Calu3 (cell line): ENCODE measurements around the gene TRPV4. TPM values are rescaled to one million over a fixed set of nuclear protein-coding genes. Genes with fewer than 3 reads are reported as not detected.
A peak's percentile ranks its signal among the peaks of the same experiment; 100 is the strongest.

ENCODE experiments used
- BruUV-seq: library from RNA; stranded (reverse); fragments of 400-500 nt; replicated peaks from 2 replicates; lab custom pipeline; 2021; lab: Mats Ljungman, UMichigan
- CTCF ChIA-PET: fragments of 300-600 bp; sonication (Branson Sonifier 250); formaldehyde crosslinking; loops from one replicate; lab custom pipeline; 2022; ENCODE audit warnings: antibody characterized with exemption; lab: Charles Lee
- DNase-seq: peaks from one replicate; pipeline ENCODE4 v3.0.0; 2022
- H3K27ac Mint-ChIP-seq: one replicate; pipeline ENCODE4 v1.8.0; 2022; ENCODE audit warnings: mixed read lengths; ENCODE audit not compliant: unreplicated experiment
- H3K27me3 Mint-ChIP-seq: one replicate; pipeline ENCODE4 v1.8.0; 2022; ENCODE audit warnings: mixed read lengths; ENCODE audit not compliant: unreplicated experiment
- H3K36me3 Mint-ChIP-seq: one replicate; pipeline ENCODE4 v1.8.0; 2022; ENCODE audit warnings: mild to moderate bottlenecking, moderate library complexity, mixed read lengths; ENCODE audit not compliant: insufficient read depth, unreplicated experiment
- H3K4me1 Mint-ChIP-seq: one replicate; pipeline ENCODE4 v1.8.0; 2022; ENCODE audit warnings: mild to moderate bottlenecking, low read depth, mixed read lengths; ENCODE audit not compliant: unreplicated experiment
- H3K4me3 Mint-ChIP-seq: one replicate; pipeline ENCODE4 v1.8.0; 2022; ENCODE audit warnings: mild to moderate bottlenecking, low read depth, moderate library complexity, mixed read lengths; ENCODE audit not compliant: unreplicated experiment
- H3K9me3 Mint-ChIP-seq: one replicate; pipeline ENCODE4 v1.8.0; 2022; ENCODE audit warnings: low read depth, mixed read lengths; ENCODE audit not compliant: unreplicated experiment
- CTCF ChIP-seq: fragments of 200-600 bp; IDR thresholded peaks from one replicate; pipeline ENCODE4 v1.8.0; 2022; ENCODE audit warnings: antibody characterized with exemption; ENCODE audit not compliant: unreplicated experiment
- intact Hi-C: fragments of 100-400 bp; cut with micrococcal nuclease; formaldehyde crosslinking; loops from one replicate; pipeline ENCODE4 v1.10.0; 2022; ENCODE audit not compliant: unreplicated experiment
- total RNA-seq: library from RNA; stranded (reverse); gene quantifications from 2 replicates; pipeline ENCODE4 v1.2.3, GENCODE V29; 2022

The TRPV4 gene
- total RNA-seq, 1 experiment from 2014 or later = 25.3 TPM

DNA sequence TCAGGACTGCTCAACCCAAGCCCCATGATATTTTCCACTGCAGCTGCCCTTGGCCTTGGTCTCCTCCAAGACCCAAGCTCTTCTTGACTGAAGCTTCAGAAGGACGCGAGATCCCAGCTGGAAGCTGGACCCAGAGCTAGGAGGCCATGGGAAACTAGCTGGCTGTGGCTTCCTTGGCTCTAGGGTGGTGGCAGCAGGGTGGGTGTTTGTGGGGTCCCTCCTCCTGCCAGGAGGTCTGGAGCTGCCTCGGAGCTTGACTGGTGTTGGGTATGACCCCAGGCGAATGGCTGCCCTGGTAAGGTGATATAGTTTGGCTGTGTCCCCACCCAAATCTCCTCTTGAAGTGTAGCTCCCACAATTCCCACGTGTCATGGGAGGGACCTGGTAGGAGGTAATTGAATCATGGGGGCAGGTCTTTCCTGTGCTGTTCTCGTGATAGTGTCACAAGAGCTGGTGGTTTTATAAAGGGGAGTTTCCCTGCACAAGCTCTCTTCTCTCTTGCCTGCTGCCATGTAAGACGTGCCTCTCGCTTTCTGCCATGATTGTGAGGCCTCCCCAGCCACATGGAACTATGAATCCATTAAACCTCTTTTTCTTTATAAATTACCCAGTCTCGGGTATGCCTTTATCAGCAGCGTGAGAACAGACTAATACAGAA is 51.4 kb downstream of the TRPV4 start:
- CTCF ChIA-PET = no interaction called here
- Mint-ChIP-seq H3K27me3 (no peaks in the 10 kb centered on the region), H3K4me1 (peaks cover 7% of the 10 kb centered on the region), H3K36me3 (peaks cover 17% of the 10 kb centered on the region), H3K4me3 (no peak overlapping the region), H3K9me3 (no peaks in the 10 kb centered on the region), H3K27ac (no peak overlapping the region)
- BruUV-seq = no TSS peak
- DNase-seq = no peak
- intact Hi-C loops = no loop called here
- TF ChIP-seq CTCF = no peak

DNA sequence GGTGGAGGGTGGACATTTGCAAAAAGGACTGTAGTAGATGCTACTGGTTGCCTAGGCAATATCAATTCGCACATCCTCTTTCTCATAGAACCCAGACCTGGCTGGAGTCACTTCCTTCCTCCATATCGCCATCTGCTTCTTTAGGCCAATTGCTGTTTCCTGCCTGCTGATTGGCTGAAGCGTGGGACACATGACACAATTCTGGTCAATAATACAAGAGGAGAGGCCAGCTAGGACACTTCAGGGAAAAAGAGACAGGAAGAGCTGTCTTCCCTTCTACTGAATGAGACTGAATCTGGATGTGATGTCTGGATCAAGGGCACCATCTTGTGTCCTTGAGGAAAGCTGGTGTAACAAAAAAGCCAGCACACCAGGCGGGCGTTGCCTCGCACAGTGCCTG is 53.8 kb downstream of the TRPV4 start:
- no TSS peak for BruUV-seq
- Mint-ChIP-seq H3K4me1 (peaks cover 7% of the 10 kb centered on the region), H3K27ac (no peak overlapping the region), H3K9me3 (no peaks in the 10 kb centered on the region), H3K4me3 (no peak overlapping the region), H3K27me3 (no peaks in the 10 kb centered on the region), H3K36me3 (peaks cover 12% of the 10 kb centered on the region)
- TF ChIP-seq CTCF = no peak
- intact Hi-C loops = loop anchor here (5.0 kb wide), 1 partner anchor 167 kb away; no protein-coding TSS in a partner anchor
- CTCF ChIA-PET = no interaction called here
- no peak for DNase-seq

DNA sequence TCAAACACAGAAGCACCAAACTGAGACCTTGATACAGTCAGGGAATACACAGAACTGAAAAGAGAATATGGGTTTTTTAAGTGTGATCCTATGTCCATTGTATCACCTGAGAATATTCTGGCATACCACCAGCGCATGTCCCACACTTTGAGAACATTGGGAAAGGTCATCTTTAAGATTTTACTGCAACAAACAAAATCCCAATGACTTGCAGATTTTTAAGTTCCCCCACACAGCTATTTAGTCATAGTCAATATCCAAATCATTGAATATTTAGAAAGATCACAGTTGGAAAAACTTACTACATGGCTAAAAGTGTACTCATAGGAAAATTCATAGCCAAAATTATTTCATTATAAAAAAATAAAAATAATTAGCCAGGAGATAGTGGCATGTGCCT is 54.5 kb downstream of the TRPV4 start:
- no peak overlapping the region for H3K27ac Mint-ChIP-seq
- H3K9me3 Mint-ChIP-seq = no peaks in the 10 kb centered on the region
- peaks cover 12% of the 10 kb centered on the region for H3K36me3 Mint-ChIP-seq
- BruUV-seq = no TSS peak
- no peak for TF ChIP-seq CTCF
- no peak overlapping the region for H3K4me3 Mint-ChIP-seq
- intact Hi-C loops = loop anchor here (5.0 kb wide), 1 partner anchor 166 kb away; no protein-coding TSS in a partner anchor
- no peaks in the 10 kb centered on the region for H3K27me3 Mint-ChIP-seq
- DNase-seq = no peak
- CTCF ChIA-PET = no interaction called here
- H3K4me1 Mint-ChIP-seq = peaks cover 8% of the 10 kb centered on the region

DNA sequence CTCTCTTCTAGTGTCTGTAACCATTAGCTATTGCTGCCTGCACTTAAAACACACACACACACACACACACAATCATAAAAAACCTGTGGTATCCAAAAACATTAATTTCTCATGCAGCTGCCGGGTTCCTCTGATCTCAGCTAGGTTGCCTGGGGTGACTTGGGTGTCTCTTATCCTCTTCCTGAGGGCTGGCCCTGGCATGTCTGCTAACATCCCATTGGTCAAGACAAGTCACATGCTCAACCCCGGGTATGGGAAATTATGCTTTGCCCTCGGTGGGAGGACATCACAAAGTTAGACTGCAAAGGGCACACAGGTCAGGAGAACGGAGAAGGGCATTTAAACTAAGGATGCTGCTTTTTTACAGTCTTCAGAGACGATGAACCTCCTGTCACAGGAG is 55.7 kb downstream of the TRPV4 start:
- no TSS peak for BruUV-seq
- Mint-ChIP-seq H3K4me3 (no peak overlapping the region), H3K27ac (no peak overlapping the region), H3K27me3 (no peaks in the 10 kb centered on the region), H3K9me3 (no peaks in the 10 kb centered on the region), H3K36me3 (peaks cover 19% of the 10 kb centered on the region), H3K4me1 (peaks cover 17% of the 10 kb centered on the region)
- intact Hi-C loops = loop anchor here (5.0 kb wide), 1 partner anchor 165 kb away; no protein-coding TSS in a partner anchor
- TF ChIP-seq CTCF = no peak
- CTCF ChIA-PET = no interaction called here
- DNase-seq = peak; percentile 34
